HG03439 (cell line): ENCODE measurements around the gene PAK4.

ENCODE experiments used
- ATAC-seq: cut with Tn5 transposase; IDR thresholded peaks from one replicate; pipeline ENCODE4 v1.9.1; 2021; ENCODE audit warnings: mild to moderate bottlenecking, moderate library complexity; ENCODE audit not compliant: unreplicated experiment

PAK4 gene

DNA sequence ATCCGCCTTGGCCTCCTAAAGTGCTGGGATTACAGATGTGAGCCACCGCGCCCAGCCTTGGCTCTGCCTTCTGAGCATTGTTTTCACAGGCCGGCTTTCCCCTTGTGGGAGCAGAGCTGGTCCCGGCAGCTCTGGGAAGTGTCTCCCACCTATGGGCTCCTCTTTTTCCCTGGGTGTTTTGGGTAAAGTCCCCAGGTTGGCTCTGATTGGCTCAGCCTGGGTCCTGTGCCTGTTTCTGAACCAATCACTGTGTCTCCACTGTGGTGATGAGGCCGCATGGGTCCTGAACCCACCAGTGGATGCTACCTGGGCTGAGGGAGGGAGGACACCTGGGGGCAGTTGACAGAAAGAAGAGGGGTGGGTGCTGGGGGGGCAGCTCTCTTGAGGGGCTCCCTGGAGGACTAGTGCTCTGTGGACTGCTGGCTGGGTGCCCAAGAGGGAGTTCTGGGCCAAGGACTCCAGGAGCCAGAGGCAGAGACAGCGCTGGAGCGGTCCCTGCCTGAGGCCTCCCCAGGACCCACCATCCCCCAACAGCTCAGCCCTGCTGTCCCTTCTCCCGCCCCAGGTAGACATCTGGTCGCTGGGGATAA is 51.6 kb downstream of the PAK4 start:
- no peak for ATAC-seq

DNA sequence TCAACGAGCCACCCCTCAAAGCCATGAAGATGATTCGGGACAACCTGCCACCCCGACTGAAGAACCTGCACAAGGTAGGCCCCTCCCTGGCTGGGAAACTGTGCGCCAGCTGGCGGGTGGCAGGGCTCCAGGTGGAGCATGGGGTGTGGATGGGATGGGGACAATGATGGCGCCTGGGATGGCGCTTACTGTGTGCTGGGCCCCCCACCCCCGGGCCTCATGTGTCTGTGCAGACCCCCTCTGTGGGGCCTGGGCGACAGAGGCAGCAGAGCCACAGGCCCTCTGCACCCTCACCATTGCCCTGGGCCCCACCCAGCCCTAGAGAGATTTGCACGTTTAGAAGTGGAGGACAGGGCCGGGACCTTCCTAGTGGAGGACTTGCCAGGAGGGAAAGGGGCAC is 52.1 kb downstream of the PAK4 start:
- ATAC-seq = no peak

DNA sequence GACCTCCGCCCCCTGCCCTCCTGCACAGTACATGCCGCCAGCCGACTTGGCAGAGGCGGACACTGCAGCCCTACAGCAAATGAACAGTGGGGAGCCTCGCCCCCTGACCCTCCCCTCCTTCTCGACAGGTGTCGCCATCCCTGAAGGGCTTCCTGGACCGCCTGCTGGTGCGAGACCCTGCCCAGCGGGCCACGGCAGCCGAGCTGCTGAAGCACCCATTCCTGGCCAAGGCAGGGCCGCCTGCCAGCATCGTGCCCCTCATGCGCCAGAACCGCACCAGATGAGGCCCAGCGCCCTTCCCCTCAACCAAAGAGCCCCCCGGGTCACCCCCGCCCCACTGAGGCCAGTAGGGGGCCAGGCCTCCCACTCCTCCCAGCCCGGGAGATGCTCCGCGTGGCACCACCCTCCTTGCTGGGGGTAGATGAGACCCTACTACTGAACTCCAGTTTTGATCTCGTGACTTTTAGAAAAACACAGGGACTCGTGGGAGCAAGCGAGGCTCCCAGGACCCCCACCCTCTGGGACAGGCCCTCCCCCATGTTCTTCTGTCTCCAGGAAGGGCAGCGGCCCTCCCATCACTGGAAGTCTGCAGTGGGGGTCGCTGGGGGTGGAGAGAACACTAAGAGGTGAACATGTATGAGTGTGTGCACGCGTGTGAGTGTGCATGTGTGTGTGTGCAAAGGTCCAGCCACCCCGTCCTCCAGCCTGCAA is 52.9 kb downstream of the PAK4 start:
- no peak for ATAC-seq

DNA sequence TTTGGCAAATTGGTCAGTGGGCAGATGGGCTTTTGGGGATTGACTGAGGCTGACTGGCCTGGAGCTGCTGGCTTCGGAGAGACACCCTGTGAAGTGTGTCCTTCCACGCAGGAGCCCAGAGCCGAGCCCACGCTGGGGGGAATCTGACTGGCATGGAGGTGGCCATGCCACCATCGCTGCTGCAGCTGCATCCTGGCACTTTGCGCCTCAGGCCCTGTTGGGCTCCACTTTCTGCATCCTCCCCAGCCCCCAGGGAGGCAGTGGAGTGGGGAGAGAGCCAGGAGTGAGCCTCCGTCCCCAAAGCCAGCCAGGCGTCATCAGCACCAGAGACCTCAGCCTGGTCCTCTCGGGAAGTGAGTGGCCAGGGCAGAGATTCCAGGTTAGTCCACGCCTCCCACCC is 54.2 kb downstream of the PAK4 start:
- ATAC-seq = no peak

DNA sequence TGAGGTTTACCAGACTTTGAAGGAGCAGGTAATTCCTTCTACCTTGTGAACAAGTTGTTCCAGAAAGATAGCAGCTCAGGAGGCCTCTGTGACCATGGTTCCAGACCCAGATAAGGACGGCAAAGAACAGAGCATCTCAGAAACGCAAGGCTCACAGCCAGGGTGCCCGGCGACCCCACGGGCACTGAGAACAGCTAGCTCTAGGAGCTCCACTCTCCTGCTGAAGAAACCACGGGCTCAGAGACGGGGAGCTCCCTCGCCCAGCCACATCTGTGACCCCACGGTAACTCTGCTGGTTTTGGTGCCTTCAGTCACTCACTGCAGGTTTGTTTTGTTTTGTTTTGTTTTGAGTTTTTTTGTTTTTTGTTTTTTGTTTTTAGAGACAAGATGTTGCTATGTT is 55.2 kb downstream of the PAK4 start:
- ATAC-seq = no peak

DNA sequence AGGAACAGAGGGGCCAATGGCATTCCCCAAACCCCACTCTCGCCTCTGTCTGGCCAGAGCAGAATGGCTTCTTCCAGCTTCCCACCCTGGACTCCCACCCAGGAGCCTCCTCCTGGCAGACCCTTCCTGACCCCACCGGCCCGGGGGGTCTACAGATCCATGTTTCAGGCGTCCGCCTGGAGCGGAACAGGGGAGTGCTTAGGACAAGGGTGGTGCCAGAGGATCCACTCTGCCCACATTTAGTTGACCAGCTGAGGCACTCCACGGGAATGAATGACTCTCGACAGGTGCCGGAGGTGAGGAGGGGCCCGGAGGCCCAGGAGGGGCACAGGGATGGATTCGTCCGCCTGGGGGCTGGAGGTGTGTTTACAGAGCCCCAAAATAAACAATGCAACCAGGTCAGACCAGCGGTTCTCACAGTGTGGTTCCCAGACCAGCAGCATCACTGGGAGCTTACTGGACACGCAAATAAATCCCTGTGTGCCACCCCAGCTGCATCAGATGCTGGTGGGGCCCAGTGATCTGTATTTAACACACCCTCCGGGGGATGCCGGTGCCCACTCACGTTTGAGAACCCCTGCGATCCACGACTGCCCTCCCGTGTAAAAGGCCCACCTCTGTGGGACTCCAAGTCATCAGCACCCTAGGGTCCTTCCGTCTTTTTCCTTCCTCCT is 56.1 kb downstream of the PAK4 start:
- ATAC-seq = no peak

DNA sequence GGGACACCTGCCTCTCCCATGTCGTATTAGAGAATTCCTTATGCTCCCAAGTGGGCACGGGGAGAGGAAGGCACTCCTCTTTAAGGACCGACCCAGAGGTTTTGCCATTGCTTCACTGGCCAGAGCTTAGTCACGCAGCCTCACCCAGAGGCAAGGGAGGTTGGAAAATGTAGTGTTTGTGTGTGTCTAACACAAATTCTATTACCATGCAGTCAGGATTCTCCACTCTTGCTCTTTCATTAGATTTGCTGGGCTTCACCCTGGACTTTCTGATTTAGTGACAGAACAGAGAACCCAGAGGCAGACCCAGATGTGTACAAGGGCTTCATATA is 56.6 kb downstream of the PAK4 start:
- no peak for ATAC-seq

DNA sequence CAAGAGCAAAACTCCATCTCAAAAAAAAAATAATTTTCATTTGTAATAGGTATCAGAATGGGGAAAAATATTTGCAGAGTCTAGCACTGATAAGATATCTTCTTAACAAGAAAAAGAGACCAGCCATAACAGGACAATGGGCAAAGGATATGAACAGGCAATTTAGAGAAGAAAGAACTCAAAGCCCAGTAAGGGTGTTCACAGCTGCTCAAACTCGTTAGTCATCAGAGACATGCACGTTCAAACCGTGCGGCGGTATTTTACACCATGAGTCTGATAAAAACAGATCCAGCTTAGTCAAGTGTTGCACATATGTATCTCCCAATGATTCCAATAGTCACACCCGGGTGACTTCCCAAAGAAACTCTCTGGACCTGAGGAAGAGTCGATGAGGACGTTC is 57.5 kb downstream of the PAK4 start:
- no peak for ATAC-seq

DNA sequence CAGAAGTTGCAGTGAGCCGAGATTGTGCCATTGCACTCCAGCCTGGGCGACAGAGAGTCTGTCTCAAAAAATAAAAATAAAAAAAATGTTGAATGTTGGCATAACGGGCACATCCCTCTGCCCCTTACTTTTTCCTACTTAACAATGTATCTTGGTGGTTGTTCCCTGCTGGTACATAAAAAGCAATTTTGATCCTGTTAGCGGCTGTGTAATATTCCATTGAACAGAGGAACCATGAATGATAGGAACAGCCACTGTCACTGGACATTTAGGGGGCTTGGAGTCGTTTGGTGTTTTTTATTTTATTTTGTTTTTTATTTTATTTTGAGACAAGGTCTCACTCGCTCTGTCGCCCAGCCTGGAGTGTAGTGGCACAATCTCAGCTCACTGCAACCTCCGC is 60.8 kb downstream of the PAK4 start:
- no peak for ATAC-seq

DNA sequence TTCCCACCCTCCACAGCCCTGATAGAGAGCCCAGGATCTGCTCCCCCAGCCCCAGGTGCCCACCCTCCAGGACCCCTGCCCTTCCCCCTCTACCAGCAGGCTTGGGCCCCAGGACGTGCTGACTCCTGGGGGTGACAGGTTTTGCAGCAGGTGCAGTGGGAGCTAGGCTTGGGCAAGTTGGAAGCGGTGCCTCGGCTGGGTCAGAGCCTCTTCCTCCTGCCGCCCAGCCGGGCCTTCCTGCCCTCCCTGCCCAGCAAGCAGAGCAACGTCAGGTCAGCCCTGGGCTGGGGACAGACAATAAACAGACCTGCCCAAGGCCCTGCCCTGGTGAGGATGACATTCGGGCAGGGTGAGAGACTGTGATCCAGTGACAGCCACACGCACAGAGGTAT is 62.0 kb downstream of the PAK4 start:
- ATAC-seq = no peak

DNA sequence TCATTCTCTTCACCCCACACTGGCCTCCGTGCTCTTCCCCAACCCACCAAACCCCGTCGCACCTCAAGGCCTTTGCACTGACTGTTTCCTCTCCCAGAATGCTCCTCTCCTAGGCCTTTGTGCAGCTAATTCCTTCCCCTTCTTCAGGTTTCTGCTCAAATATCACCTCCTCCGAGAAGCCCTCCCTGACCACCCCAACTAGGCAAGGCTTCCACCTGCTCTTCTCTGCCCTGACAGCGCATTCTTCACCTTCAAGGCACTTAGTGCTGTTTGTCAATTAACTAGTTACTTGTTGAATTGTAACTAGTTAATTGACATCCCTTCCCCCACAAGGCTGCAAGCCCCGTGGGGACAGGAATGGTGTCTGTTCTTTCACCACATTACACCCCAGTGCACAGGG is 63.4 kb downstream of the PAK4 start:
- ATAC-seq = no peak

DNA sequence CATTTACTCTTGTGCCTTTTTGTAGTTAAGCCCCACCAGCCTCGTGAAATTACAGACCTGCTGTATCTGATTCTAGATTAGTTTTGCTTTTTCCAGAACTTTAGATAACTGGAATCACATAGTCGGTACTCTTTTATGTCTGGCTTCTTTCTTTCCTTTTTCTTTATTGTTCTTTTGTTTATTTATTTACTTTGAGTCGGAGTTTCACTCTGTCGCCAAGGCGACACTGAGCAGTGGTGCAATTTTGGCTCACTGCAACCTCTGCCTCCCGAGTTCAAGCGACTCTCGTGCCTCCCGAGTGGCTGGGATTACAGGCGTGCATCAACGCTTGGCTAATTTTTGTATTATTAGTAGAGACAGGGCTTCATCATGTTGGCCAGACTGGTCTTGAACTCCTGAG is 65.2 kb downstream of the PAK4 start:
- no peak for ATAC-seq

DNA sequence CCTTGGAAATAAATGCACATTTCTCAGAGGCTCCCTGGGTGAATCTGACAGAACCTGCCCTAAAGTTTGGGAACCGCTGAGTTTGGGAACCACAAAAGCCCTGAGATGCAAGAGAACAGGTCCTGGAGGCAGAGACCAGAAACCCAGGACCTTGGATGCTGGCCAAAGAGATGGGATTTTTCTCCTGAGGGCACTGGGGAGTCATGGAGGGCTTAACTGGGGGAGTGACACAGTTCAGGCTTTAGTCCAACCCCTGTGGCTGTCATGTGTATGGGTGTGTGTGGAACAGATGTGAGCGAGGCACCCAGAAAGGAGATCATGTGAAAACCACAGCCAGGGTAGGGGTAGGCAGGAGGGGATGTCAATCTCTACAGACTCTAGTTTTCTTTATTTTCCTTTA is 67.3 kb downstream of the PAK4 start:
- ATAC-seq = no peak

DNA sequence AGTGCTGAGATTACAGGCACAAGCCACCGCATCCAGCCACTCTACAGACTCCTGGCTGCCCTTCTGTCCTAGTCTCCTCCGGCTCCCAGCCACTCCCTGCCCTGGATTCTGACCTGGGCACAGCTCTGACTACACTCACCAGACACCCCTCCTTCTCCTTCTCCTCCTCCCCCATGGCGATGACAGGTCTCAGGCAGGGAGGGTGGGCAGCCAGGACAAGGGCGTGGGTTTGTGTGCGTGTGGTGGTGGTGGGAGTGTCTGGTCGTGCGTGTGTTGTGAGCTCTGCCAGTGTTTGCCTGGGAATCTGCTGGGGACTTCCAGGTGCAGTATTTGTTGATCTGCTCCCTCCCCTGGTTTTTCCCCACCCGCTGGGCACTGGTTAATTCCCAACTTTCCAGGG is 68.2 kb downstream of the PAK4 start:
- no peak for ATAC-seq

DNA sequence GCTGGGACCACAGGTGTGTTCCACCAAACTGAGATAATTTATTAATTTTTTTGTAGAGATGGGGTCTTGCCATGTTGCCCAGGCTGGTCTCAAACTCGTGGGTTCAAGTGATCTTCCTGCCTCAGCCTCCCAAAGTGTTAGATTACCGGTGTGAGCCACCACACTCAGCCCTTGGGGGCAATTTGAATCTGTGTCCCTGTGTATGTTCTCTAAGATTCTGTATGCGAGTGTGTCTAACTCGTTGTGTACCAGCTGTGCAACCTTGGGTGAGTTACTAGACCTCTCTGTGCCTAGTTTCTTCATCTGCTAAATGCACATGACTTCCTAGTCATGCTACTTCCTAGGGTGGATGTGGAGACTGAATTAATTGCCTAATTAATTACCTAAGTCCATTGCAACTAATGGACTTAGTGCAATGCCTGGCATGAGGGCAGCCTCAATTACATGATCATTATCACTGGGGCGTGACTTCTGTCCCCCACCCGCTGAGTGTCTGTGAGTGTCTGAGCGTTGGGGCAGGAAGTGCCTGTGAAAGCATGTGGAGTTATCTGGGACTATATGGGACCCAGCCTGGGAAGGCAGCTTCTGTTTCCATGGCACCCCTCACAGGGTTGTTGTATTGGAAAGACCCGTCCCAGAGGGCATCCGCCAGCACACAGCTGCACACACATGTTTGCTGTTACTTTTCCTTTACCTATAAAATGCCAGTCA is 69.4 kb downstream of the PAK4 start:
- ATAC-seq = no peak

DNA sequence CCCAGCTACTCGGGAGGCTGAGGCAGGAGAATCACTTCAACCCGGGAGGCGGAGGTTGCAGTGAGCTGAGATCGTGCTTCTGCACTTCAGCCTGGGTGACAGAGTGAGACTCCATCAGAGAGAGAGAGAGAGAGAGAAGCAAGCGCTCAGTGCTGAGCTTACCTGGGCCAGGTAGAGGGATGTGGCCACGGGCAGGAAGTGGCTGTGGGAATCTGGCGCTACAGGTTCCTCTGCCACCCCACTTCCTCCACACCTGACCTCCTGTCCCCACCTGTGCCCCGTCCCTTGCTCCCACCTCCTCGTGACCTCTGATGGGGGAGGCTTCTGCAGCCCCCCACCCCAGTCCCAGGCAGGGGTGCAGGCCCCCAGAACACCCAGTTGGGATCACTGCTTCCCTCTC is 70.2 kb downstream of the PAK4 start:
- no peak for ATAC-seq

DNA sequence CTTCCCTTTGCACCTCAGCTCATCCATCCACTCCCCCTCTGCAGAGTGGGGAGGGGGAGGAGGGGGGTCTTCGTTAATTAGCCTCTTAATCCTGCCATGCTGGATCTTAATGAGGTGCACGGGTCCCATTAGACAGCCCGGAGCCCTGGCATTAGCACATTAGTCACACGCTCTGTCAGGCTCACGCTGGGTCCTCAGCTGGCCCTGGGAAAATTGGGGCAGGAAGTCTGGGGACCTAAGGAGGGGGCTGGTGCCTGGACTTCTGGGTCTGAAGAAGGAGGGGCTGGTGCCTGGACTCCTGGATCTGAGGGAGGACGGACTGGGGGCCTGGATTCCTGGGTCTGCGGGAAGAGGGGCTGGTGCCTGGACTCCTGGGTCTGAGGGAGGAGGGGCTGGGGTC is 70.7 kb downstream of the PAK4 start:
- no peak for ATAC-seq

DNA sequence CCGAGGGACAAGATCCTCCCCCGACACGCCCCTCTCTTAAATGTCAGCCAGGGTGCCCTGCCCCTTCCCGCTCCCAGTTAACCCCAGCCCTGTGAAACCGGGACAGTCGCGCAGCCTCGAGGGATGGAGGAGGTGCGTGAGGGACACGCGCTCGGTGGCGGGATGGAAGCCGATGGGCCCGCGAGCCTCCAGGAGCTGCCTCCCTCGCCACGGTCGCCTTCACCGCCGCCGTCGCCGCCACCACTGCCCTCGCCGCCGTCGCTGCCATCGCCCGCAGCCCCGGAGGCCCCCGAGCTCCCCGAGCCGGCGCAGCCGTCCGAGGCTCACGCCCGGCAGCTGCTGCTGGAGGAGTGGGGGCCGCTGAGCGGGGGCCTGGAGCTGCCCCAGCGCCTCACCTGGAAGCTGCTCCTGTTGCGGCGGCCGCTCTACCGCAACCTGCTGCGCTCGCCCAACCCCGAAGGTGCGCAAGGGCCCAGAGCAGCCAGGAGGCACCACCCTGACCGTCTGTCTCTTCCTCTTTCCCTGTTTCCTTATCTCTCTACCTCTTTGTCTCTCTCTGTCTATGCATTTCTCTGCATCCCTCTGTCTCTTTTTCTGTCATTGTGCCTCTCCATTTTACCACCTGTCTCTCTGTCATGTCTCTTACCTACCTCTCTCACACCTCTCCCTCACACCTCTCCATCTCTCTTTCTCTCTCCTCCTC is 71.4 kb downstream of the PAK4 start, which contains the start of gene NCCRP1:
Gene NCCRP1, plus strand, starts transcription at position 105 of the 703 bp plus-strand sequence. Its CDS starts 19 bp downstream, at position 124.
- no peak for ATAC-seq

DNA sequence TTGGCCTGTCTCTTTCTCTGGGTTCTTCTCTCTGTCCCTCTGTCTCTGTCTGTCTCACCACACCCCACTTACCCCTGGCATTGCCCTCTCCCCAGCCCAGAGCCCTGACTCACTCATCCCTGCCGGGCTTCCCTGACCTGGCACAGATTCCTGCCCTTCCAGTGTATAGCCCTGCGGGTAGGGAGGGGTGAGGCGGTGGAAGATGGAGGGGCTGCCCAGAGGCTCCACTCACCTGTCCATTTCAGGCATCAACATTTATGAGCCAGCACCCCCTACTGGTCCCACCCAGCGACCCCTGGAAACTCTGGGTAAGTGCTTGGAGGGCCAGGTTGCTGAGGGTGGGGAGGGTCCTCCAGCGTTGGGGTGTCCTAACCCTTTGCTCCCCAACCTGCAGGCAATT is 72.2 kb downstream of the PAK4 start:
- ATAC-seq = no peak

DNA sequence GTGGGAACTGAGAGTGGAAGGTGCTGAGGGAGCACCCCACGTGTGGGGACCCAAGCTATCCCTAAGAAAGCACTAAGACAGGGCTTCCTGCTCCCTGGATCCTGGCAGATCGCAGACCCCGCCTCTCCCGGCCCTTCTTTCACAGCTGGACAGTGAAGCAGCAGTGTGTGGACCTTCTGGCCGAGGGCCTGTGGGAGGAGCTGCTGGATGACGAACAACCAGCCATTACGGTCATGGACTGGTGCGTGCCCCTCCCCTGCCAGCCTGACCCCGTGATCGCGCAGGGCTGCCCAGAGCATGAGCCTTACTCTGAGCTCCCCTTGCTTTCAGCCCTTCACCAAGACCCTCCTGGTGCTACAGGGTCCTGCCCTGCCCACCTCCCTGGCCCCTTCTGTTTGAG is 73.4 kb downstream of the PAK4 start:
- no peak for ATAC-seq

DNA sequence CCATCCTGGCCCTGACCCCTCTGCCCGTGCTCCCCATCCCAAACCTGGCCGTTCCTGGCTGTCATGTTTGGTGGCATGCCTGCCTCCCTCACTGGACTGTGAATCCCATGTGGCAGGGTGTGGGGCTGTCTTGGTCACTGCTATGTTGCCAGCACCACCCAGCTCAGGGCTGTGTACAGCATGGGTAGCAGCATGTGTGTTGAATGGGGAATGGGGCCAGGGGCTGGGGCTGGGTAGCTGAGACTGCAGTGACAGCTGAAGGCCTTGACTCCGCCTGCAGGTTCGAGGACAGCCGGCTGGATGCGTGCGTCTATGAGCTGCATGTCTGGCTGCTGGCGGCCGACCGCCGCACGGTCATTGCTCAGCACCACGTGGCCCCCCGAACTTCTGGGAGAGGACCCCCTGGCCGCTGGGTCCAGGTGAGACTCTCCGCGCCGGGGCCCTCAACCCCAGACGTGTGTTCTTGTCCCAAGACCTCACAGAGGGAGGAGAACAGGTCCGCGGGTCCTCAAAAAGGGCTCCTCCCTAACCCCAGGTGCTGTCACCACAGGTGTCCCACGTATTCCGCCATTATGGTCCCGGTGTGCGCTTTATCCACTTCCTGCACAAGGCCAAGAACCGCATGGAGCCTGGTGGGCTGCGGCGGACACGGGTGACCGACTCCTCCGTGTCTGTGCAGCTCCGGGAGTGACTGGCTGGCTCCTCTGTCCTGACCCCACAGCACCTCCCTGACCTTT is 74.6 kb downstream of the PAK4 start:
- no peak for ATAC-seq
